CD14-positive monocyte (primary cell): ENCODE results near the gene VSTM2L. TPM values are rescaled to one million over a fixed set of nuclear protein-coding genes. Genes with fewer than 3 reads are reported as not detected.

ENCODE experiments used
- DNase-seq, 3 donors: peaks; one replicate each; pipeline ENCODE4 v3.0.0-alpha.2; 2011 to 2022
- H2AFZ ChIP-seq: 2 replicates; pipeline ENCODE4 v1.6.0; 2012; ENCODE audit warnings: mild to moderate bottlenecking, low read depth, low read length, inconsistent platforms; ENCODE audit not compliant: insufficient read depth, poor library complexity, severe bottlenecking
- H3K27ac ChIP-seq, 2 donors: 1 replicate in 1 of 2; 2 replicates in 1 of 2; pipeline ENCODE4 v1.5.1; 2012 to 2013; ENCODE audit warnings: low read length in 2 of 2, control low read depth in 1 of 2, inconsistent platforms in 1 of 2, low read depth in 1 of 2, mild to moderate bottlenecking in 1 of 2
- H3K27me3 ChIP-seq, 2 donors: one replicate each; pipeline versions ENCODE4 v1.6.0 to v1.6.1; 2011 to 2013; ENCODE audit warnings: low read length in 2 of 2; ENCODE audit not compliant: control insufficient read depth in 2 of 2, insufficient read depth in 2 of 2
- H3K36me3 ChIP-seq, 2 donors: replicated peaks in 1 of 2; 1 replicate in 1 of 2; 2 replicates in 1 of 2; pipeline versions ENCODE4 v1.5.1 to v1.6.1; 2012 to 2013; ENCODE audit warnings: low read length in 2 of 2, control low read depth in 1 of 2, inconsistent platforms in 1 of 2, mild to moderate bottlenecking in 1 of 2; ENCODE audit not compliant: insufficient read depth in 2 of 2, control insufficient read depth in 1 of 2
- H3K4me1 ChIP-seq, 2 donors: 1 replicate in 1 of 2; 2 replicates in 1 of 2; pipeline versions ENCODE4 v1.5.1 to v1.6.1; 2012 to 2013; ENCODE audit warnings: low read length in 2 of 2, control low read depth in 1 of 2, inconsistent platforms in 1 of 2, mild to moderate bottlenecking in 1 of 2, moderate library complexity in 1 of 2; ENCODE audit not compliant: insufficient read depth in 2 of 2, control insufficient read depth in 1 of 2
- H3K4me2 ChIP-seq: replicated peaks from 2 replicates; pipeline ENCODE3; 2012; ENCODE audit warnings: low read length, moderate library complexity, mild to moderate bottlenecking; ENCODE audit not compliant: poor library complexity, severe bottlenecking; ENCODE audit errors: extremely low read depth
- H3K4me3 ChIP-seq, 3 experiments: fragments of 200-600 bp in 1 of 3; sonication (generic) in 1 of 3; replicated peaks in 1 of 3; 1 replicate in 2 of 3; 2 replicates in 1 of 3; pipeline ENCODE4 v1.5.1; 2011 to 2013; ENCODE audit warnings: low read length in 3 of 3, mild to moderate bottlenecking in 3 of 3, control low read depth in 2 of 3, low read depth in 2 of 3, inconsistent platforms in 1 of 3, moderate library complexity in 1 of 3
- H3K79me2 ChIP-seq: 2 replicates; pipeline ENCODE4 v1.6.0; 2012; ENCODE audit warnings: mild to moderate bottlenecking, control low read depth, inconsistent platforms, low read length, moderate library complexity; ENCODE audit not compliant: insufficient read depth
- H3K9ac ChIP-seq: 2 replicates; pipeline ENCODE4 v1.6.0; 2017; ENCODE audit warnings: low read length, mild to moderate bottlenecking; ENCODE audit not compliant: insufficient read depth, poor library complexity, severe bottlenecking
- H3K9me3 ChIP-seq, 2 donors: replicated peaks in 1 of 2; 1 replicate in 1 of 2; 2 replicates in 1 of 2; pipeline versions ENCODE4 v1.5.1 to v1.6.1; 2012 to 2013; ENCODE audit warnings: low read length in 2 of 2, control low read depth in 1 of 2; ENCODE audit not compliant: control insufficient read depth in 1 of 2, insufficient read depth in 1 of 2
- H4K20me1 ChIP-seq: 2 replicates; pipeline ENCODE4 v1.6.0; 2012; ENCODE audit warnings: mild to moderate bottlenecking, low read length, control low read depth, moderate library complexity; ENCODE audit not compliant: insufficient read depth
- H3K27ac Mint-ChIP-seq, 7 donors: one replicate each; pipeline ENCODE4 v1.8.0; 2020; ENCODE audit warnings: mild to moderate bottlenecking in 7 of 7, mixed read lengths in 7 of 7, moderate library complexity in 6 of 7, inconsistent platforms in 2 of 7
- H3K27me3 Mint-ChIP-seq, 3 donors: one replicate each; pipeline ENCODE4 v1.8.0; 2021 to 2022; ENCODE audit warnings: low read depth in 3 of 3, mild to moderate bottlenecking in 3 of 3, mixed read lengths in 3 of 3, moderate library complexity in 3 of 3, inconsistent platforms in 1 of 3
- H3K36me3 Mint-ChIP-seq, 2 donors: one replicate each; pipeline ENCODE4 v1.8.0; 2020; ENCODE audit warnings: mixed read lengths in 2 of 2, inconsistent platforms in 1 of 2, mild to moderate bottlenecking in 1 of 2
- H3K4me1 Mint-ChIP-seq: one replicate; pipeline ENCODE4 v1.8.0; 2020; ENCODE audit warnings: mild to moderate bottlenecking, mixed read lengths
- H3K4me3 Mint-ChIP-seq, 2 donors: one replicate each; pipeline ENCODE4 v1.8.0; 2020; ENCODE audit warnings: mild to moderate bottlenecking in 2 of 2, mixed read lengths in 2 of 2, moderate library complexity in 1 of 2
- H3K9me3 Mint-ChIP-seq, 7 donors: one replicate each; pipeline ENCODE4 v1.8.0; 2020 to 2022; ENCODE audit warnings: mixed read lengths in 7 of 7, mild to moderate bottlenecking in 6 of 7, moderate library complexity in 6 of 7, inconsistent platforms in 2 of 7
- CTCF ChIP-seq: fragments of 200-600 bp; IDR thresholded peaks from one replicate; pipeline ENCODE4 v1.8.0; 2022; ENCODE audit warnings: antibody characterized with exemption, mild to moderate bottlenecking
- WGBS: methylation state at CpG from one replicate; pipeline ENCODE4 v1.1.5; 2013; ENCODE audit warnings: missing lambda C conversion rate; ENCODE audit not compliant: insufficient coverage; 5-methylcytosine and 5-hydroxymethylcytosine counted together
- intact Hi-C, 2 donors: fragments of 100-400 bp; cut with micrococcal nuclease; formaldehyde crosslinking; loops; one replicate each; pipeline versions ENCODE4 v1.15.0 to v1.15.1; 2023
- polyA plus RNA-seq, 3 donors: library from polyadenylated mRNA; depleted of rRNA in 1 of 3; unstranded in 2 of 3; stranded (reverse) in 1 of 3; fragments of 300-500 nt in 2 of 3; fragments of >200 nt in 1 of 3; fragmentation: Illumina TruSeq in 2 of 3; gene quantifications; 1 replicate in 2 of 3; 2 replicates in 1 of 3; pipeline ENCODE4 v1.2.3, GENCODE V29; 2012 to 2021

The VSTM2L gene
- polyA plus RNA-seq, 3 donors: not detected

GRCh38 chr20:37932074-37932473 is 29.1 kb downstream of the VSTM2L start:
- H3K4me3 ChIP-seq: no peak overlapping the region
- no peaks in the 10 kb centered on the region for H3K36me3 ChIP-seq
- WGBS: 92% methylated on average over 7 of the region's 8 CpGs
- H3K27me3 Mint-ChIP-seq: peaks cover 10 to 17% (median 15%) of the 10 kb centered on the region in 3 donors
- H3K9me3 Mint-ChIP-seq: peaks cover 0 to 2% (median 0%) of the 10 kb centered on the region in 7 donors
- H3K9ac ChIP-seq: no peak overlapping the region
- DNase-seq: no peak
- H3K4me2 ChIP-seq: no peak overlapping the region
- no peaks in the 10 kb centered on the region for H3K4me1 ChIP-seq
- H2AFZ ChIP-seq: no peak overlapping the region
- no peaks in the 10 kb centered on the region for H3K4me1 Mint-ChIP-seq
- H3K4me3 Mint-ChIP-seq: no peak overlapping the region
- no peaks in the 10 kb centered on the region for H3K36me3 Mint-ChIP-seq
- H3K27ac Mint-ChIP-seq: no peak overlapping the region
- H3K27me3 ChIP-seq: no peaks in the 10 kb centered on the region
- intact Hi-C loops: no loop called here
- H3K27ac ChIP-seq: no peak overlapping the region
- no peaks in the 10 kb centered on the region for H3K79me2 ChIP-seq
- TF ChIP-seq CTCF: no peak
- no peaks in the 10 kb centered on the region for H4K20me1 ChIP-seq
- H3K9me3 ChIP-seq: no peaks in the 10 kb centered on the region

- Mint-ChIP-seq H3K4me3 (no peak overlapping the region), H3K27me3 (peaks cover 10 to 15% (median 15%) of the 10 kb centered on the region in 3 donors), H3K9me3 (peaks cover 0 to 2% (median 0%) of the 10 kb centered on the region in 7 donors), H3K4me1 (no peaks in the 10 kb centered on the region), H3K27ac (no peak overlapping the region), H3K36me3 (no peaks in the 10 kb centered on the region)
- Histone ChIP-seq H3K4me2 (no peak overlapping the region), H3K27me3 (no peaks in the 10 kb centered on the region), H3K9ac (no peak overlapping the region), H3K4me3 (no peak overlapping the region), H3K79me2 (no peaks in the 10 kb centered on the region), H4K20me1 (no peaks in the 10 kb centered on the region), H2AFZ (no peak overlapping the region), H3K9me3 (no peaks in the 10 kb centered on the region), H3K4me1 (no peaks in the 10 kb centered on the region), H3K27ac (no peak overlapping the region), H3K36me3 (no peaks in the 10 kb centered on the region)
- WGBS: 73% methylated on average over 2 of the region's 4 CpGs
- TF ChIP-seq CTCF: no peak
- DNase-seq: no peak
- intact Hi-C loops: no loop called here
Measured at GRCh38 chr20:37932919-37933318, 30.0 kb downstream of the VSTM2L start.
